Prostate gland (tissue), 2 donors: ENCODE results near the gene OSCP1.

Experiments used
- CTCF ChIP-seq, 4 experiments: fragments of 200-600 bp in 2 of 4; fragments of 450-650 bp in 2 of 4; sonication (generic) in 2 of 4; IDR thresholded peaks; 1 replicate in 3 of 4; 2 replicates in 1 of 4; pipeline ENCODE4 v1.5.1; 2016 to 2019; ENCODE audit warnings: antibody characterized with exemption in 4 of 4, mild to moderate bottlenecking in 2 of 4, moderate library complexity in 2 of 4
- POLR2A ChIP-seq: fragments of 450-650 bp; IDR thresholded peaks from one replicate; pipeline ENCODE4 v1.6.1; 2016; ENCODE audit warnings: antibody characterized with exemption, mild to moderate bottlenecking
- POLR2AphosphoS5 ChIP-seq: sonication (generic); formaldehyde crosslinking; IDR thresholded peaks from one replicate; pipeline ENCODE4 v1.6.1; 2017; ENCODE audit warnings: antibody characterized with exemption

- TF ChIP-seq CTCF (IDR thresholded peaks at IDR 0.05): no peak
- no peak for TF ChIP-seq POLR2AphosphoS5
- no peak for TF ChIP-seq POLR2A
Measured at GRCh38 chr1:36382669-36383068, 67.6 kb downstream of the OSCP1 start.
